Activated B cell treated with CpG ODN at 0.5 μM for 24 hours (primary cell): ENCODE data around the gene SYT9. TPM values are rescaled to one million over a fixed set of nuclear protein-coding genes. Genes with fewer than 3 reads are reported as not detected.

Experiments used
- ATAC-seq: fragments of 200-7000 bp; cut with Tn5 transposase; one replicate; pipeline ENCODE4 v1.10.0; 2021; ENCODE audit warnings: low read depth, mild to moderate bottlenecking, moderate library complexity
- CTCF ChIA-PET: fragments of 350-600 bp; sonication (Branson Sonifier 250); formaldehyde crosslinking; loops from one replicate; lab custom pipeline; 2021; ENCODE audit warnings: antibody characterized with exemption; lab: Charles Lee
- POLR2A ChIA-PET: fragments of 350-600 bp; sonication (Branson Sonifier 250); formaldehyde crosslinking; loops from one replicate; lab custom pipeline; 2021; ENCODE audit warnings: antibody characterized with exemption; lab: Charles Lee
- DNase-seq: peaks from one replicate; pipeline ENCODE4 v3.0.0; 2022
- H3K27ac Mint-ChIP-seq: one replicate; pipeline ENCODE4 v1.8.0; 2020; ENCODE audit warnings: mixed read lengths
- H3K27me3 Mint-ChIP-seq: one replicate; pipeline ENCODE4 v1.8.0; 2021; ENCODE audit warnings: mixed read lengths
- H3K36me3 Mint-ChIP-seq: one replicate; pipeline ENCODE4 v1.8.0; 2021; ENCODE audit warnings: low read depth, mixed read lengths
- H3K4me1 Mint-ChIP-seq: one replicate; pipeline ENCODE4 v1.8.0; 2021; ENCODE audit warnings: mixed read lengths
- H3K4me3 Mint-ChIP-seq: one replicate; pipeline ENCODE4 v1.8.0; 2020; ENCODE audit warnings: mild to moderate bottlenecking, mixed read lengths
- H3K9me3 Mint-ChIP-seq: one replicate; pipeline ENCODE4 v1.8.0; 2020; ENCODE audit warnings: mixed read lengths
- CTCF ChIP-seq: fragments of 200-600 bp; IDR thresholded peaks from one replicate; pipeline ENCODE4 v1.8.0; 2022; ENCODE audit warnings: antibody characterized with exemption, mild to moderate bottlenecking
- intact Hi-C: fragments of 100-400 bp; cut with micrococcal nuclease; formaldehyde crosslinking; loops from one replicate; pipeline ENCODE4 v1.15.1; 2024
- total RNA-seq: library from RNA; stranded (reverse); gene quantifications from 2 replicates; pipeline ENCODE4 v1.2.3, GENCODE V29; 2022

The SYT9 gene
- total RNA-seq, 1 donor from 2014 or later = not detected

DNA sequence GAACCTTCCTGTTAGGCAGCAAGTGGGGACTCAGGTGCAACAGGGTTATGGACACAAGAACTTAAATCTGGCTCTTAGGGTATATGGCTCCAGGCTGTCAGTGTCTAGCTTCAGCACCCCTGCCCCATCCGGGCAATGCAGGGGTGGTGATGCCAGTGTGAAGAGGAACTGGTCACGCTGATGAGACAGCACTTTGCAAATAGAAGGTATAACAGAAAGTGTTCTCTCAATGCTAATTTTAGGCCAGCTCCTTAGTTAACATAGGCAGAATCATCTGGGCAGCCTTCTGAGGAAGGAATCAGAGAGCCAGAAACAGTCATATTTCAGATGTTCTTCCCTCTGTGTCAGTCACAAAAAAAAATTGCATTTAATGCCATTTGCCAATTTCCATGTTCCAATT, 41.2 kb downstream of the SYT9 start:
- H3K4me1 Mint-ChIP-seq = no peaks in the 10 kb centered on the region
- CTCF ChIA-PET = no interaction called here
- POLR2A ChIA-PET = no interaction called here
- no peak for TF ChIP-seq CTCF
- DNase-seq = no peak
- ATAC-seq = no peak
- H3K27me3 Mint-ChIP-seq = peaks cover 5% of the 10 kb centered on the region
- H3K9me3 Mint-ChIP-seq = peaks cover 6% of the 10 kb centered on the region
- no peaks in the 10 kb centered on the region for H3K36me3 Mint-ChIP-seq
- no peak overlapping the region for H3K4me3 Mint-ChIP-seq
- intact Hi-C loops = no loop called here
- H3K27ac Mint-ChIP-seq = no peak overlapping the region

DNA sequence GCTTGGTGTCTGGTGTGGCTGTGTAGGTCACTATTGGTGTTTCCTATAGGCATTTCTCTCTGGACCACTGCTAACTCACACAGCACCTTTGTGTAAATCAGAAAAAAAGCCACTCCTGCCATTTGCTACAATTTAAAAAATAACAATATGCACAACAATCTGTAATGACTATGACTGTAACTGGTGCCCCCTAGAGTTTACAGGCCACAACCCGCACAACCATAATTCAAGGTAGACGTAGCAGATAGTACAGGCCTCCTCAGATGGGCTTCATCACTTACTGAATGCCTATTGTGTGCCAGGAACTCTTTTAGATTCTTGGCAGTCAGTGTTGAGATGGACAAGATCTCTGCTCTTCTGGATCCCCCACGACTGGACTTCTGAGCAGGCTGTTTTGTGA, 47.7 kb downstream of the SYT9 start:
- H3K4me3 Mint-ChIP-seq = no peak overlapping the region
- CTCF ChIA-PET = no interaction called here
- no peaks in the 10 kb centered on the region for H3K36me3 Mint-ChIP-seq
- no peak for ATAC-seq
- POLR2A ChIA-PET = no interaction called here
- H3K27me3 Mint-ChIP-seq = peaks cover 14% of the 10 kb centered on the region
- no peak for TF ChIP-seq CTCF
- H3K9me3 Mint-ChIP-seq = peaks cover 6% of the 10 kb centered on the region
- no peak overlapping the region for H3K27ac Mint-ChIP-seq
- no peak for DNase-seq
- H3K4me1 Mint-ChIP-seq = no peaks in the 10 kb centered on the region
- intact Hi-C loops = no loop called here

GRCh38 chr11:7300281-7300680, 48.6 kb downstream of the SYT9 start:
- POLR2A ChIA-PET = no interaction called here
- Mint-ChIP-seq H3K4me3 (no peak overlapping the region), H3K4me1 (no peaks in the 10 kb centered on the region), H3K27me3 (peaks cover 12% of the 10 kb centered on the region), H3K36me3 (no peaks in the 10 kb centered on the region), H3K9me3 (peaks cover 2% of the 10 kb centered on the region), H3K27ac (no peak overlapping the region)
- TF ChIP-seq CTCF = no peak
- CTCF ChIA-PET = no interaction called here
- DNase-seq (no peak), ATAC-seq (no peak)
- intact Hi-C loops = no loop called here

GRCh38 chr11:7303146-7303545, 51.4 kb downstream of the SYT9 start:
- CTCF ChIA-PET = no interaction called here
- Mint-ChIP-seq H3K9me3 (no peaks in the 10 kb centered on the region), H3K4me1 (no peaks in the 10 kb centered on the region), H3K27ac (no peak overlapping the region), H3K27me3 (peaks cover 12% of the 10 kb centered on the region), H3K4me3 (no peak overlapping the region), H3K36me3 (no peaks in the 10 kb centered on the region)
- no peak for TF ChIP-seq CTCF
- ATAC-seq (no peak), DNase-seq (no peak)
- intact Hi-C loops = no loop called here
- POLR2A ChIA-PET = no interaction called here

GRCh38 chr11:7306900-7307299, 55.2 kb downstream of the SYT9 start:
- ATAC-seq = no peak
- Mint-ChIP-seq H3K27me3 (peaks cover 7% of the 10 kb centered on the region), H3K4me3 (no peak overlapping the region), H3K27ac (no peak overlapping the region), H3K36me3 (no peaks in the 10 kb centered on the region), H3K9me3 (no peaks in the 10 kb centered on the region), H3K4me1 (no peaks in the 10 kb centered on the region)
- ChIA-PET CTCF (no interaction called here), POLR2A (no interaction called here)
- intact Hi-C loops = no loop called here
- no peak for TF ChIP-seq CTCF
- no peak for DNase-seq
